Caco-2 (cell line): ENCODE data around the gene ERC1. TPM values are rescaled to one million over a fixed set of nuclear protein-coding genes. Genes with fewer than 3 reads are reported as not detected.
"Not testable (repeated sequence)": the region's sequence is repeated elsewhere in the genome, so short reads cannot be mapped to it uniquely, and the experiment has no call there.

Source experiments
- BruUV-seq: library from RNA; stranded (reverse); fragments of 400-500 nt; replicated peaks from 2 replicates; lab custom pipeline; 2021; lab: Mats Ljungman, UMichigan
- CTCF ChIA-PET: fragments of 300-600 bp; sonication (Branson Sonifier 250); formaldehyde crosslinking; loops from one replicate; lab custom pipeline; 2022; ENCODE audit warnings: antibody characterized with exemption; lab: Charles Lee
- POLR2A ChIA-PET: fragments of 300-600 bp; sonication (Branson Sonifier 250); formaldehyde crosslinking; loops from one replicate; lab custom pipeline; 2022; ENCODE audit warnings: antibody characterized with exemption; lab: Charles Lee
- DNase-seq, 2 experiments: peaks; one replicate each; pipeline versions ENCODE4 v3.0.0 to v3.0.0-alpha.2; 2020 to 2022
- H3K27me3 ChIP-seq: replicated peaks from 2 replicates; pipeline ENCODE4 v1.6.0; 2011; ENCODE audit warnings: low read length; ENCODE audit not compliant: control insufficient read depth, insufficient read depth
- H3K36me3 ChIP-seq: 2 replicates; pipeline ENCODE4 v1.5.1; 2011; ENCODE audit warnings: low read length; ENCODE audit not compliant: control insufficient read depth, insufficient read depth
- H3K4me1 ChIP-seq: fragments of 250-450 bp; sonication (Bioruptor Pico); 2 replicates; pipeline ENCODE4 v1.5.1; 2020; ENCODE audit warnings: mild to moderate bottlenecking
- H3K4me3 ChIP-seq: 2 replicates; pipeline ENCODE4 v1.5.1; 2011; ENCODE audit warnings: low read depth, mild to moderate bottlenecking, control low read depth, low read length
- H3K9me3 ChIP-seq: fragments of 250-450 bp; sonication (Bioruptor Pico); 2 replicates; pipeline ENCODE4 v1.5.1; 2020; ENCODE audit warnings: mild to moderate bottlenecking, moderate library complexity
- H3K27ac Mint-ChIP-seq: one replicate; pipeline ENCODE4 v1.8.0; 2022; ENCODE audit warnings: mixed read lengths; ENCODE audit not compliant: unreplicated experiment
- H3K27me3 Mint-ChIP-seq: one replicate; pipeline ENCODE4 v1.8.0; 2022; ENCODE audit warnings: mixed read lengths; ENCODE audit not compliant: insufficient read depth, unreplicated experiment
- H3K36me3 Mint-ChIP-seq: one replicate; pipeline ENCODE4 v1.8.0; 2022; ENCODE audit warnings: mild to moderate bottlenecking, mixed read lengths; ENCODE audit not compliant: insufficient read depth, unreplicated experiment
- H3K4me1 Mint-ChIP-seq: one replicate; pipeline ENCODE4 v1.8.0; 2022; ENCODE audit warnings: low read depth, mixed read lengths; ENCODE audit not compliant: unreplicated experiment
- H3K4me3 Mint-ChIP-seq: one replicate; pipeline ENCODE4 v1.8.0; 2022; ENCODE audit warnings: mild to moderate bottlenecking, moderate library complexity, mixed read lengths; ENCODE audit not compliant: unreplicated experiment
- H3K9me3 Mint-ChIP-seq: one replicate; pipeline ENCODE4 v1.8.0; 2022; ENCODE audit warnings: mixed read lengths; ENCODE audit not compliant: unreplicated experiment
- intact Hi-C: fragments of 100-400 bp; cut with micrococcal nuclease; formaldehyde crosslinking; loops from one replicate; pipeline ENCODE4 v1.10.0; 2022; ENCODE audit not compliant: unreplicated experiment
- total RNA-seq: library from RNA; stranded (reverse); gene quantifications from 2 replicates; pipeline ENCODE4 v1.2.3, GENCODE V29; 2022
- TF ChIP-seq, protein P1 (sequence below), 2 experiments: fragments of 200-600 bp in 1 of 2; IDR thresholded peaks; 1 replicate in 1 of 2; 2 replicates in 1 of 2; pipeline versions ENCODE4 v1.5.1 to v1.8.0; 2011 to 2022; ENCODE audit warnings: antibody characterized with exemption in 1 of 2, control low read depth in 1 of 2, inconsistent platforms in 1 of 2, low read depth in 1 of 2, low read length in 1 of 2, mild to moderate bottlenecking in 1 of 2, moderate library complexity in 1 of 2; ENCODE audit not compliant: insufficient read depth in 1 of 2, severe bottlenecking in 1 of 2, unreplicated experiment in 1 of 2

The ERC1 gene
- total RNA-seq, 1 experiment from 2014 or later, result 88.4 TPM

- no peaks in the 10 kb centered on the region for H3K9me3 Mint-ChIP-seq
- H3K36me3 Mint-ChIP-seq, result peaks cover 45% of the 10 kb centered on the region
- no peaks in the 10 kb centered on the region for H3K27me3 ChIP-seq
- no peak overlapping the region for H3K4me3 ChIP-seq
- no peaks in the 10 kb centered on the region for H3K9me3 ChIP-seq
- no peak for DNase-seq
- BruUV-seq, result no TSS peak
- no peaks in the 10 kb centered on the region for H3K4me1 ChIP-seq
- intact Hi-C loops, result no loop called here
- H3K27me3 Mint-ChIP-seq, result no peaks in the 10 kb centered on the region
- peaks cover 6% of the 10 kb centered on the region for H3K4me1 Mint-ChIP-seq
- ChIA-PET CTCF (no interaction called here), POLR2A (no interaction called here)
- H3K36me3 ChIP-seq, result no peaks in the 10 kb centered on the region; the same call in 1 of the 2 replicates
- TF ChIP-seq, protein P1, sequence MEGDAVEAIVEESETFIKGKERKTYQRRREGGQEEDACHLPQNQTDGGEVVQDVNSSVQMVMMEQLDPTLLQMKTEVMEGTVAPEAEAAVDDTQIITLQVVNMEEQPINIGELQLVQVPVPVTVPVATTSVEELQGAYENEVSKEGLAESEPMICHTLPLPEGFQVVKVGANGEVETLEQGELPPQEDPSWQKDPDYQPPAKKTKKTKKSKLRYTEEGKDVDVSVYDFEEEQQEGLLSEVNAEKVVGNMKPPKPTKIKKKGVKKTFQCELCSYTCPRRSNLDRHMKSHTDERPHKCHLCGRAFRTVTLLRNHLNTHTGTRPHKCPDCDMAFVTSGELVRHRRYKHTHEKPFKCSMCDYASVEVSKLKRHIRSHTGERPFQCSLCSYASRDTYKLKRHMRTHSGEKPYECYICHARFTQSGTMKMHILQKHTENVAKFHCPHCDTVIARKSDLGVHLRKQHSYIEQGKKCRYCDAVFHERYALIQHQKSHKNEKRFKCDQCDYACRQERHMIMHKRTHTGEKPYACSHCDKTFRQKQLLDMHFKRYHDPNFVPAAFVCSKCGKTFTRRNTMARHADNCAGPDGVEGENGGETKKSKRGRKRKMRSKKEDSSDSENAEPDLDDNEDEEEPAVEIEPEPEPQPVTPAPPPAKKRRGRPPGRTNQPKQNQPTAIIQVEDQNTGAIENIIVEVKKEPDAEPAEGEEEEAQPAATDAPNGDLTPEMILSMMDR (IDR thresholded peaks at IDR 0.05; ENCODE audit: insufficient read depth in 1 of 2, low read depth in 1 of 2, low read length in 1 of 2, severe bottlenecking in 1 of 2, unreplicated experiment in 1 of 2), result no peak
- H3K27ac Mint-ChIP-seq, result no peak overlapping the region
- no peak overlapping the region for H3K4me3 Mint-ChIP-seq
Observed at GRCh38 chr12:1189163-1189562, 198.1 kb downstream of the ERC1 start.

DNA sequence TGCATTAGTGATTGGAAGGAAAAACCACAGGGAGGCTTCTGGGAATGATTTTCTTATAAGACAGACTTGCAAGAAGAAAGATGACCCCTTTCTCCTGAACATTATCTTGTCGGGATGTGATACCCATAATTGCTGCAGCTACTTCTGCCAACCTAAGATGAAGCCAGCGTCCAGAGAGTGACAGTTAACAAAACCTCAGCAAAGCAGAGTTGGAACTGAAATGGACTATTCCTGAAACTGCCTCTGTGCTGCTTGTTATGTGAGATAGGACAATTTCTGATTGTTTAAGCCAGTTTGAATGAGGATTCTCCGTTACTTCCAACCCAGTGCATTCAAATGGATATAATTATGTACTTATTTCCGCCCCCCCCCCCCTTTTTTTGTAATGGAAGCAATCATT, 204.5 kb downstream of the ERC1 start:
- no peaks in the 10 kb centered on the region for H3K27me3 ChIP-seq
- intact Hi-C loops, result no loop called here
- H3K4me1 ChIP-seq, result no peaks in the 10 kb centered on the region
- peaks cover 3% of the 10 kb centered on the region for H3K9me3 ChIP-seq
- no peaks in the 10 kb centered on the region for H3K27me3 Mint-ChIP-seq
- no peaks in the 10 kb centered on the region for H3K4me1 Mint-ChIP-seq
- H3K9me3 Mint-ChIP-seq, result peaks cover 14% of the 10 kb centered on the region
- no peak overlapping the region for H3K4me3 ChIP-seq
- TF ChIP-seq, protein P1 (IDR thresholded peaks at IDR 0.05; ENCODE audit: insufficient read depth in 1 of 2, low read depth in 1 of 2, low read length in 1 of 2, severe bottlenecking in 1 of 2, unreplicated experiment in 1 of 2), result no peak
- BruUV-seq, result no TSS peak
- H3K36me3 ChIP-seq, result 0 out of 2 replicates have a peak, but pooled peaks cover 2% of the 10 kb centered on the region
- ChIA-PET POLR2A (no interaction called here), CTCF (no interaction called here)
- H3K27ac Mint-ChIP-seq, result peak overlapping the region; percentile 15
- peaks cover 49% of the 10 kb centered on the region for H3K36me3 Mint-ChIP-seq
- no peak for DNase-seq
- no peak overlapping the region for H3K4me3 Mint-ChIP-seq

GRCh38 chr12:1197264-1198018, 206.4 kb downstream of the ERC1 start:
- intact Hi-C loops, result no loop called here
- CTCF ChIA-PET, result interaction anchor here (0.6 to 1.0 kb wide), 2 partner anchors 79 to 552 kb away, joined by 3 read pairs; no protein-coding TSS in a partner anchor
- POLR2A ChIA-PET, result no interaction called here

GRCh38 chr12:1198854-1199253, 207.8 kb downstream of the ERC1 start:
- H3K4me1 ChIP-seq, BruUV-seq, DNase-seq, POLR2A ChIA-PET, intact Hi-C loops, H3K27ac Mint-ChIP-seq, H3K36me3 ChIP-seq, H3K27me3 ChIP-seq, H3K4me1 Mint-ChIP-seq, CTCF ChIA-PET, H3K27me3 Mint-ChIP-seq, H3K4me3 ChIP-seq, H3K4me3 Mint-ChIP-seq, H3K9me3 ChIP-seq: not testable (repeated sequence)
- Mint-ChIP-seq H3K9me3 (peaks cover 14% of the 10 kb centered on the region), H3K36me3 (peaks cover 39% of the 10 kb centered on the region)

More at GRCh38 chr12:1197264-1198018, 206.4 kb downstream of the ERC1 start:
- H3K4me1 ChIP-seq, result no peaks in the 10 kb centered on the region
- H3K36me3 ChIP-seq, result 0 out of 2 replicates have a peak, but pooled peaks cover 2% of the 10 kb centered on the region
- peaks cover 3% of the 10 kb centered on the region for H3K9me3 ChIP-seq
- Mint-ChIP-seq H3K4me3 (no peak overlapping the region), H3K27me3 (no peaks in the 10 kb centered on the region), H3K4me1 (no peaks in the 10 kb centered on the region), H3K36me3 (peaks cover 40% of the 10 kb centered on the region), H3K27ac (no peak overlapping the region), H3K9me3 (peaks cover 14% of the 10 kb centered on the region)
- no peak overlapping the region for H3K4me3 ChIP-seq
- no TSS peak for BruUV-seq
- H3K27me3 ChIP-seq, result no peaks in the 10 kb centered on the region
- TF ChIP-seq, protein P1 (IDR thresholded peaks at IDR 0.05; ENCODE audit: insufficient read depth in 1 of 2, low read depth in 1 of 2, low read length in 1 of 2, severe bottlenecking in 1 of 2, unreplicated experiment in 1 of 2), result no peak
- no peak for DNase-seq
